GM18858 (cell line): ENCODE measurements around the gene GRIK2.

Source experiments
- ATAC-seq: cut with Tn5 transposase; IDR thresholded peaks from one replicate; pipeline ENCODE4 v1.9.1; 2021; ENCODE audit not compliant: unreplicated experiment

The GRIK2 gene

DNA sequence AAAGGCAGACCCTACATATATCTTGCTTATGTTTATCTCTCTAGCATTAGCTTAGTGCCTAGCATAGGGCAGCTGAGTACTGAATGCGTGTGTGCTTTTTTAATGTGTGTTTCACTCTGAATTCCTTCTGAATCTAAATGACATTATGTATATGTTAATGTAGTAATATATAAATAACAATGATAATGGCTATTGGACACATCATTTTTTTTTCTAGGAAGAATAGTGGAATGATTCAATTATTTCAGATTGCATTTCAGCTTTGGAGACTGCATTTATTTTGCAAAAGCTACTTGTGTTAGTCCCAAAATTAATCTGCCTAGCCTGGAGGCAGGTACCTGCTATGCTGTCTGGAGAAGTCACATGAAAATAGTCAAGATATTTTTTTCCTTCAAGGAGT, 371.8 kb downstream of the GRIK2 start:
- ATAC-seq: no peak

DNA sequence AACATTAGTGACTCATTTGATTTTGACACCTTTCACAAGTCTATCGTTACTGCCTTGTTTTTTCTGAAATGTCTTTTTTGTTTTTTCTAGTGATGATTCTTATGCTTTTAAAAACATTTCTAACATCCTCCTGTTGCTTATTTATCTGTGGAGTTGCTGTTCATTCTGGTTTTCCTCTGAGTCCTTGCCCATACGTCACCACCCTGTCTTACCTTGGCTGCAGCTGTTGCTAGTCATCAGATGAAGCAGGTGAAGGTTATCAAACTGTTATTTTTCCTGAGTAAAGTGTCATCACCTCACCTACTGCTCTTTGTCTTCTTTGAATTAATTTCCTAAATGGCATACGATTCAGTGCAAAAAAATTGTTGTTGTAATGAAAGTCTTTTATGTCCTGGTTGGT, 376.6 kb downstream of the GRIK2 start:
- no peak for ATAC-seq

GRCh38 chr6:101776919-101777350, 383.4 kb downstream of the GRIK2 start:
- no peak for ATAC-seq

GRCh38 chr6:101777646-101778045, 384.1 kb downstream of the GRIK2 start:
- ATAC-seq: no peak

DNA sequence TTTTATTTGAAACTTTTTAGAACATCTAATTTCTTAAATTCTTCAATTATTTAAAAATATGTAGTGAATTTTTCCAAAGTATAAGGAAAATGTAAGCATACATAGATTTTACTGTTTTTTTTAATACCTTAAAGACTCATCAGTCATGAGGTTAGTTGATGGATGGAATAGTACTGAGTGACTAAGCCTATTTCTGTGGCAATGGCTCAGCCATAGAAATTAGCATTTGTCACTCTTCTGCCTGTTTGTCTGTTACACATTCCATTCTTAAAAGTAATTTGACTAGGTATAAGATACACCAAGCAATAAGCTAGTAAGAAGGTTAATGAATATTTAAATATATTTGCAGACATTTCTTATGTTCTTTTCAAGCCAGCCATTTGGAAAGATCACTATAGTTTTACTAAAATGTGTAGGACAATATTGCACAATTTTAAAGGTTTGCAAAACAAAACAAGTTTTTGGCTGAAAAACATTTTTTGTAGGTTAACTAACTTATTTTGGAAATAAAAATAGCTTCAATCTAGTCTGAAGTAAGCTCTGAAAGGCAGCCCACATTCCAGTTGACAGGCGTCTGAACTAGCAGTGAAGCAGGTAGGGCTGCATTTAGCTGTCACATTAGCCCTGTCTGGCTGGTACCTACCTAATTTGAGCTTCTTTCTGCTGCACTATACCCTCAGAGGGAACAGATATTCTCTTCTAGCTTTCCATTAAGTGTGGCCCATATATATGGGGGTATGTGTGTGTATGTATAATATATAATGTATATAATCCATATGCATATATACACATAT, 385.7 kb downstream of the GRIK2 start:
- ATAC-seq: no peak

DNA sequence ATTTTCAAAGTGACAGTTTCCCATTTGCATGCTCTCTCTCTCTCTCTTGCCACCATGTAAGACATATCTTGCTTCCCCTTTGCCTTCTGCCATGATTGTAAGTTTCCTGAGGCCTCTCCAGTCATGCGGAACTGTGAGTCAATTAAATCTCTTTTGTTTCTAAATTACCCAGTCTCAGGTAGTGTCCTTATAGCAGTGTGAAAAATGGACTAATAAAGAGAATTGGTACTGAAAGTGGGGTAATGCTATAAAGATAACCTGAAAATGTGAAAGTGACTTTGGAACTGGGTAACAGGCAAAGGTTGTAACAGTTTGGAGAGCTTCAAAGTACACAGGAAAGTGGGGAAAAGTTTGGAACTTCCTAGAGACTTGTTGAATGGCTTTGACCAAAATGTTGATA, 389.8 kb downstream of the GRIK2 start:
- no peak for ATAC-seq

- no peak for ATAC-seq
Measured at GRCh38 chr6:101784094-101784493, 390.6 kb downstream of the GRIK2 start.

- no peak for ATAC-seq
Measured at GRCh38 chr6:101799531-101799930, 406.0 kb downstream of the GRIK2 start.

GRCh38 chr6:101800598-101800997, 407.1 kb downstream of the GRIK2 start:
- no peak for ATAC-seq

DNA sequence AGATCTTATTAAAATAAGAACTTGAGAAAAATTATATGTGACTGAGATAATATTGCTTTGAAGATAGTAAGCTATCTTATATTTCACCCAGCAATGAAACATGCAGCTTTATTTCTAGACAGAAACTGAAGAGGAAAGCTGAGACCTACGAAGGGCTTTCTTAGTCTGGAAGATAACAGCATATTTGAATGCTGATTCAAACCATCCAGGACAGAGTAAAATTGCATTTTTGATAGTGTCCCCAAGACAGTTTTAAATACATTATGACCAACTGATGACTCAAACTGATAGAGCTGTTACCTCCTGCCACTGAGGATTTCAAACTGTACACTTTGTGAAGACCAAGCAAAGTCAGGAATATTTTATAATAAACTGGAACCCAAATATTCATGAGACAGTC, 409.6 kb downstream of the GRIK2 start:
- ATAC-seq: no peak

DNA sequence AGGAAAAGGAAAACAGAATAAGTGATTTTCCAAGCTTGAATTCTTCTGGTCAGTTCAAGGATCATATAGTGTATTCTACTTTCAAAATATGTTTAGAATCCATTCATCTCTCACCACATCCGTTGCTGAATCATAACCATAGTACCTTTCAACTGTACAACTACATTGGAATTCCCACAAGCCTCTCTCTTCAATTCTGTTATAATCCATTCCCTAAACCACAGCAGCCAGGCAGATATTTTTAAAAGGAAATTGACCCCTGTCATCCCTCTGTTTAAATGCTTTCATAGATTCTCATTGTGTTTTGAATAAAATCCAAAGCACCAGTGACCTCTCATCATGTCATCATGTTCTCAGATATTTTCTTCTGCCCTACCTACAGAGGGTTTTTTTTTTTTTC, 412.7 kb downstream of the GRIK2 start:
- ATAC-seq: no peak

DNA sequence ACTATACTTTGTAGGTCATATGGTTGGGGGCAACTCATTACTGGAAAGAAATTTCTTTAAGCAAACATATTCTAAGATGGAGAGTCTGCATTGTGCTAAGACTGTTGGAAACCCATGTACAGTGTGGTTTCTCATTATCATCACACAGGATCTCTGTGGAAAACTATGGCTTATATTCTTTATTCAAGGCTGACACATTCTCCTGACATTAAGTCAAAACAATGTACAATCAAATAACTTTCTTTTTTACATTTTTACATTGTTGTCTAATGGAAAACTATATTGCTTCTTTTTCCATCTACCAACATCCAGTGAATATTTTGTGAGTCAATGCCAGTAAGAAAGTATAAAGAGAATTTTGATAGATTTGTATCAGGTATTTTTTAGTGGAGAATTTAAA, 417.6 kb downstream of the GRIK2 start:
- ATAC-seq: no peak

DNA sequence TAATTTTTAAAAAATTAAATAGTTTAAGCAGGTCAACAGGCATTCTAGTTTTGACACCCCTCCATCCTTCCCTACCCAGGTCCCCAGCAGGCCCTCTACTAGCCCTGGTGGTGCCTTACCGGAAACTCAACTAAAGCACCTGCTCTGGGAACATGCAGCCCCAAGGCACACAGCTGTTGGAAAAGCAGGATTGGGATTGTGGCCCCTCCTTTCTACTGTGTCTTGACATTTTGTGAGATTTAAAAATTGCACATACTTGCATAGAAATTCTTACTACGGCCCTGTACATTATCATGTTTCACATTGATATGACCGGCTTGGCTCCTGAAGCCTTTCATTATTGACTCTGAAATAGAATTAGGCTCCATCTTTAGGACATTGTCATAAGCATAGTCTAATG, 423.2 kb downstream of the GRIK2 start:
- ATAC-seq: no peak

- no peak for ATAC-seq
Measured at GRCh38 chr6:101818051-101818450, 424.5 kb downstream of the GRIK2 start.

- ATAC-seq: no peak
Measured at GRCh38 chr6:101824551-101825345, 431.2 kb downstream of the GRIK2 start.

DNA sequence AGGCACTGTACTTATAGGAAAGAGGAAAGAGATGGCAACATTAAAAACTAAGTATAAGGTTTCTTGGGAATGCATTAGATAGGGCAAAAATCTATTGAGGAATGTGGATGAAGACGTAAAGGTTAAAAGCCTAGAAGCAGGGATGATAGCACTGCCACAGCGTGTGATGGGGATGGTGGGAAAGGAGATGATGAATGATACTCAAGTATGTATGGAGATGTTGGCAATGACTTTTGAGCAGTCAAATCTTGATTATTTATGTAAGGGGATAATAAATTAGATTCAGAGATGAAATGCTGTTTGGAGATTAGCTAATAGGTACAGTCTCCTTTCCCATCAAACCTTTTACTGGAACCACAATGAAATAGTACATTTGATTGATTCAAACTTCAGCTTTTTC, 432.8 kb downstream of the GRIK2 start:
- ATAC-seq: no peak

DNA sequence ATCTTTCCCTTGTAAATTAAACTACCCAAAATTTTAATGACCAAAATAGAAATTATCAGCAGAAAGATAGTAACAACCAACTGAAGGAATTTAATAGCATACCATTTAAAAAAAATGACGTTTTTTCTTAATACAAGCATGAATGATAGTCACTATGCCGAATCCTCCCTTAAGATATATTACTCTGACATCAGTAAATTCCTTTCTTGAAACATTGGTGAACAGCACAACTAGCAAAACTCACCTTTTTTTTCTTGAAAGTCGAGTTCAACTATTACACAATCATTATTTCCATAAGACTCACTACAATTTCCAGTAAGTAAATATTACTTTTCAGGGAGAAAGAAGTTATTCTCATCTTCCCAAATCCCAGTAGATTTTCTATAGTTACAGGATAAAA, 433.2 kb downstream of the GRIK2 start:
- no peak for ATAC-seq

DNA sequence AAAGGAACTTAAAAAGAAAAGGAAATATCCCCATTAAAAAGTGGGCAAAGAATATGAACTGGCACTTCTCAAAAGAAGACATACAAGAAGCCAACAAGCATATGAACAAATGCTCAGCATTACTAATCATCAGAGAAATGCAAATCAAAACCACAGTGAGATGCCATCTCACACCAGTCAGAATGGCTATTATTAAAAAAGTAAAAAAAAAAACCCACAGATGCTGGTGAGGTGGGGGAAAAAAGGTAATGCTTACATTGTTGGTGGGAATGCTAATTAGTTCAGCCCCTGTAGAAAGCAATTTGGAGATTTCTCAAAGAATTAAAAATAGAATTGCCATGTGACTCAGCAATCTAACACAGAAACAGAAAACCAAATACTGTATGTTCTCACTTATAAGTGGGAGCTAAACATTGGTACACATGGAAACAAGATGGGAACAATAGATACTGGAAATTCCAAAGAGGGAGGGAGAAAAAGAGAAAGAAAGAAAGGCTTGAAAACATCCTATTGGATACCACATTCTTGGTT, 437.1 kb downstream of the GRIK2 start:
- peak; percentile 60 for ATAC-seq

DNA sequence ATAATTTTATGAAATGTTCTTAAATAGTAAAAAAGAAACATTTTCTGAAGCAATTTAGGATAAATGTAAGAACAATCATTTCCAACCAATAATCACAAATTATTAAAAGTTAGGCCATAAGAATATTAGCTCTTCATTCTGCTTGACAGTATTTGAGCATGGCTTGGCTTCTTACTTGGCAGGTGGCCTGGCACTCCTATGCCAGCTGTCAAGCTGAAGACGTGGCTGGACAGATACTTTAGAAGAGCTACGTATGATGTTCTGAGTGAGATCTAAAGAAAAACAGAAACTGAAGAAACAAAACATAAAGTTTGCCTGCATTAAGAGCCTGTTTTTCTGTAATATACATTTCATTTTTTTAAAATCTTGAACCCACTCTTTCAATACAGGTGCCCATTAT, 438.9 kb downstream of the GRIK2 start:
- no peak for ATAC-seq

- no peak for ATAC-seq
Measured at GRCh38 chr6:101840100-101840499, 446.6 kb downstream of the GRIK2 start.

DNA sequence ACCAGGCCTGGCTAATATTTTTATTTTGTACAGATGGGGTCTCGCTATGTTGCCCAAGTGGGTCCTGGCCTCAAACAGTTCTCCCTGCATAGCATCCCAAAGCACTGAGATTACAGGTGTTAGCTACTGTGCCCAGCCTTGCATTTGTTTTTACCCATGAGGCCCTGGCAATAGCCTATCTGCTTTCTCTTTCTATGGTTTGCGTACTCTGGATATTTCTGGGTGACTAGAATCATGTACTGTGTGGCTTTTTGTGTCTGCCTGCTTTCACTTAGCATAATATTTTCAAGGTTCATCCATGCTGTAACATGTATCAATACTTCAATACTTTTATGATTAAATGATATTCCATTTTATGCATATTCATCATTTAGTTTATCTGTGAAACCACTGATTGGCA, 451.7 kb downstream of the GRIK2 start:
- peak; percentile 42 for ATAC-seq

DNA sequence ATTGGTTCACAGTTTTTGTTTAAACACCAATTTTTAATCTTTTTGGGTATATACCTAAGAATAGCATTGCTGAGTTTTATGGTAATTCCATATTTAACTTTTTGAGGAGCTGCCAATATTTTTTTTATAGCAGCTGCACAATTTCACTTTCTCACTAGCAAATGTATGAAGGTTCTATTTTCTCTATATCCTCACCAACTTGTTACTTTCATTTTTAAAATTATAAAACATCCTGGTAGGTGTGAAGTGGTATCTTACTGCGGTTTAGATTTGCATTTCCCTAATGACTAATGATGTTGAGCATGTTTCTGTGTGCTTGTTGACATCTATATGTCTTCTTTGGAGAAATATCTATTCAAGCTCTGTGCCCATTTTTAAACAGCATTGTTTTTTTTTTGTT, 452.1 kb downstream of the GRIK2 start:
- ATAC-seq: peak; percentile 98
